HepG2 (cell line): ENCODE data around the gene NOL4L. TPM values are rescaled to one million over a fixed set of nuclear protein-coding genes. Genes with fewer than 3 reads are reported as not detected.

Experiments used
- ARNTL ChIP-seq: sonication (generic); formaldehyde crosslinking; IDR thresholded peaks from 2 replicates; pipeline ENCODE4 v1.4.0; 2020; ENCODE audit warnings: mild to moderate bottlenecking, missing genetic modification reagents
- KLF11 ChIP-seq: IDR thresholded peaks from 2 replicates; pipeline ENCODE4 v1.6.1; 2016; ENCODE audit warnings: missing compliant biosample characterization
- NONO ChIP-seq, 2 experiments: fragments of 450-650 bp in 1 of 2; sonication (generic) in 1 of 2; formaldehyde crosslinking in 1 of 2; IDR thresholded peaks in 1 of 2; conservative IDR thresholded peaks in 1 of 2; 2 replicates each; pipeline versions ENCODE4 v1.6.1 to v1.8.0; 2017 to 2022; ENCODE audit warnings: mild to moderate bottlenecking in 1 of 2, missing genetic modification reagents in 1 of 2, moderate library complexity in 1 of 2
- TEF ChIP-seq: sonication (generic); formaldehyde crosslinking; IDR thresholded peaks from 2 replicates; pipeline ENCODE4 v1.5.0; 2020; ENCODE audit warnings: missing genetic modification reagents
- ZBTB3 ChIP-seq: sonication (generic); formaldehyde crosslinking; IDR thresholded peaks from 2 replicates; pipeline ENCODE4 v1.4.0; 2020; ENCODE audit warnings: low read depth, mild to moderate bottlenecking, moderate library complexity, missing genetic modification reagents, borderline replicate concordance
- ZBTB37 ChIP-seq: sonication (generic); formaldehyde crosslinking; IDR thresholded peaks from 2 replicates; pipeline ENCODE4 v1.4.0; 2020; ENCODE audit warnings: mild to moderate bottlenecking, missing genetic modification reagents
- ZNF138 ChIP-seq: sonication (generic); formaldehyde crosslinking; IDR thresholded peaks from 2 replicates; pipeline ENCODE4 v1.5.0; 2020; ENCODE audit warnings: mild to moderate bottlenecking, low read depth, missing genetic modification reagents
- ZNF646 ChIP-seq: sonication (generic); formaldehyde crosslinking; IDR thresholded peaks from 2 replicates; pipeline ENCODE4 v1.9.0; 2021; ENCODE audit warnings: mild to moderate bottlenecking, missing genetic modification reagents
- ZNF672 ChIP-seq: sonication (generic); formaldehyde crosslinking; IDR thresholded peaks from 2 replicates; pipeline ENCODE4 v1.8.1; 2022; ENCODE audit warnings: missing genetic modification reagents
- ZNF775 ChIP-seq: sonication (generic); formaldehyde crosslinking; IDR thresholded peaks from 2 replicates; pipeline ENCODE4 v1.4.0; 2020; ENCODE audit warnings: missing genetic modification reagents, mild to moderate bottlenecking, moderate library complexity, borderline replicate concordance
- polyA plus RNA-seq, 8 experiments: library from polyadenylated mRNA; depleted of rRNA in 3 of 8; stranded (reverse) in 7 of 8; unstranded in 1 of 8; fragments of >200 nt; fragmentation: Illumina TruSeq in 4 of 8; extraction: Trizol in 4 of 8; gene quantifications; 2 replicates each; pipeline versions ENCODE4 v1.2.1 to v1.2.3, GENCODE V29; 2011 to 2016; ENCODE audit warnings: low read depth in 4 of 8, missing spikeins in 1 of 8, mixed read lengths in 1 of 8; ENCODE audit not compliant: insufficient read depth in 1 of 8
- total RNA-seq, 5 experiments: library from RNA; depleted of rRNA; stranded (reverse); fragments of >200 nt; fragmentation: Illumina TruSeq; extraction: Trizol; gene quantifications; 2 replicates each; pipeline ENCODE4 v1.2.3, GENCODE V29; 2016; ENCODE audit warnings: low read depth in 1 of 5
- TF ChIP-seq, protein P1 (sequence below): IDR thresholded peaks from 2 replicates; pipeline ENCODE4 v1.6.1; 2016; ENCODE audit warnings: missing biosample characterization, missing genetic modification reagents, low read depth
- TF ChIP-seq, protein P2 (sequence below): sonication (generic); formaldehyde crosslinking; IDR thresholded peaks from 2 replicates; pipeline ENCODE4 v1.4.0; 2020; ENCODE audit warnings: mild to moderate bottlenecking, low read depth, missing genetic modification reagents

NOL4L gene
- total and polyA plus RNA-seq, 2 of the 13 experiments (the other 11 are each of a cell fraction or from before 2014, with no cell fraction given), result 16.6 to 35.4 TPM

DNA sequence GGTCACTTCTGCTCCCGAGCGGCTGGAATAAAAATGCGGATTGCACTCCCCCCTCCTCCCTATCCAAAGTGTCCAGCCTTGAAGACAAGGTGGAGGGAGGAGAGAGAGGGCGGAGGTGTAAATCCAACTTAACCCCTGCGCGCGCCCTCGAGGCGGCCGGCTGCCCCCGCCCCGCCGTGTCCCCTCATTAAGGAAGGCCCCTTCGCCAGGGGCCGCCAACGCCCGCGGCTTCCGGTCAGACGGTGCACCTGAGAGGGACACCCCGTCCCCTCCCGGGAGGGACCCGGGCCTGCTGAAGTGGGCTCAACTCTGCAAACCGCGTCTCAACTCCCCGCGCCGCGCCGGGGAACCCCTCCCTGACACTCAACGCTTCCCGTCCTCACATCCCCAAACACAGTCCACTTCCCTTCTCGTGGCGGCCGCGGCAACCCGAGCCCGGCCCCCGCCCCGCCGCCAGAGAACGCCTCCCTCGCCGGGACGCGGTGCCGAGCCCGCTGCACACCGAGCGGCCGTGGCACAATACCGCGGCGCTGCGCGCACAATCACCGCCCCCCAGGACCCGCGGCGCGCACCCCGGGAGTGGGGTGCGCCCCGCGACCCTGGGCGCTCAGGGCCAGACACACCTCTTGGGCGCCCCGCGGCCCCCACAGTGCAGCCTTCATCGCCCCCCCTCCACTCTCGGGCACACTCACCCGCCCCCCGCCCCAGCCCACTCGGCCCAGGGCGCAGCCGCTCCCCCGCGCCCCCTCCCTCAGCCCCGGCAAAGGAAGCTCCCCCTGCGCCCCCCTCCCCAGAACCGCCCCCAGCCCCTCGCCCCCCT is 102.5 kb downstream of the NOL4L start (continued):
- no peak for TF ChIP-seq NONO (IDR thresholded peaks at IDR 0.05)
- peak; percentile 57; the same call in 1 of the 2 replicates for TF ChIP-seq NONO (CRISPR knock-in tag; conservative IDR thresholded peaks at IDR 0.05)
- no peak for TF ChIP-seq ARNTL (CRISPR knock-in tag)
- no peak for TF ChIP-seq KLF11 (CRISPR knock-in tag)
- no peak for TF ChIP-seq TEF (CRISPR knock-in tag)
- TF ChIP-seq, protein P1, sequence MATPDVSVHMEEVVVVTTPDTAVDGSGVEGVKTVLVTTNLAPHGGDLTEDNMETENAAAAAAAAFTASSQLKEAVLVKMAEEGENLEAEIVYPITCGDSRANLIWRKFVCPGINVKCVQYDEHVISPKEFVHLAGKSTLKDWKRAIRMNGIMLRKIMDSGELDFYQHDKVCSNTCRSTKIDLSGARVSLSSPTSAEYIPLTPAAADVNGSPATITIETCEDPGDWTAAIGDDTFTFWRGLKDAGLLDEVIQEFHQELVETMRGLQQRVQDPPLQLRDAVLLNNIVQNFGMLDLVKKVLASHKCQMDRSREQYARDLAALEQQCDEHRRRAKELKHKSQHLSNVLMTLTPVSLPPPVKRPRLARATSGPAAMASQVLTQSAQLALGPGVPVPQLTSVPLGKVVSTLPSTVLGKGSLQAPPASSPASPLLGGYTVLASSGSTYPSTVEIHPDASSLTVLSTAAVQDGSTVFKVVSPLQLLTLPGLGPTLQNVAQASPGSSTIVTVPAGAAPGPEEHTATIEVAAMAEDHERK (CRISPR knock-in tag), result no peak
- no peak for TF ChIP-seq ZNF775 (CRISPR knock-in tag)
- TF ChIP-seq ZBTB3, result no peak
- TF ChIP-seq, protein P2, sequence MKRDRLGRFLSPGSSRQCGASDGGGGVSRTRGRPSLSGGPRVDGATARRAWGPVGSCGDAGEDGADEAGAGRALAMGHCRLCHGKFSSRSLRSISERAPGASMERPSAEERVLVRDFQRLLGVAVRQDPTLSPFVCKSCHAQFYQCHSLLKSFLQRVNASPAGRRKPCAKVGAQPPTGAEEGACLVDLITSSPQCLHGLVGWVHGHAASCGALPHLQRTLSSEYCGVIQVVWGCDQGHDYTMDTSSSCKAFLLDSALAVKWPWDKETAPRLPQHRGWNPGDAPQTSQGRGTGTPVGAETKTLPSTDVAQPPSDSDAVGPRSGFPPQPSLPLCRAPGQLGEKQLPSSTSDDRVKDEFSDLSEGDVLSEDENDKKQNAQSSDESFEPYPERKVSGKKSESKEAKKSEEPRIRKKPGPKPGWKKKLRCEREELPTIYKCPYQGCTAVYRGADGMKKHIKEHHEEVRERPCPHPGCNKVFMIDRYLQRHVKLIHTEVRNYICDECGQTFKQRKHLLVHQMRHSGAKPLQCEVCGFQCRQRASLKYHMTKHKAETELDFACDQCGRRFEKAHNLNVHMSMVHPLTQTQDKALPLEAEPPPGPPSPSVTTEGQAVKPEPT (CRISPR knock-in tag), result no peak
- no peak for TF ChIP-seq ZBTB37 (CRISPR knock-in tag)
- TF ChIP-seq ZNF138 (CRISPR knock-in tag), result no peak
- TF ChIP-seq ZNF672 (CRISPR knock-in tag), result peak; percentile 67; the same call in 1 of the 2 replicates
- no peak for TF ChIP-seq ZNF646 (CRISPR knock-in tag)
